GM19193 (cell line): ENCODE data around the gene PRRX2.

ENCODE experiments used
- POLR2A ChIP-seq: IDR thresholded peaks from 4 replicates; pipeline ENCODE4 v1.6.1; 2011; ENCODE audit not compliant: insufficient read depth, insufficient read length; ENCODE audit errors: extremely low read depth

PRRX2 gene

DNA sequence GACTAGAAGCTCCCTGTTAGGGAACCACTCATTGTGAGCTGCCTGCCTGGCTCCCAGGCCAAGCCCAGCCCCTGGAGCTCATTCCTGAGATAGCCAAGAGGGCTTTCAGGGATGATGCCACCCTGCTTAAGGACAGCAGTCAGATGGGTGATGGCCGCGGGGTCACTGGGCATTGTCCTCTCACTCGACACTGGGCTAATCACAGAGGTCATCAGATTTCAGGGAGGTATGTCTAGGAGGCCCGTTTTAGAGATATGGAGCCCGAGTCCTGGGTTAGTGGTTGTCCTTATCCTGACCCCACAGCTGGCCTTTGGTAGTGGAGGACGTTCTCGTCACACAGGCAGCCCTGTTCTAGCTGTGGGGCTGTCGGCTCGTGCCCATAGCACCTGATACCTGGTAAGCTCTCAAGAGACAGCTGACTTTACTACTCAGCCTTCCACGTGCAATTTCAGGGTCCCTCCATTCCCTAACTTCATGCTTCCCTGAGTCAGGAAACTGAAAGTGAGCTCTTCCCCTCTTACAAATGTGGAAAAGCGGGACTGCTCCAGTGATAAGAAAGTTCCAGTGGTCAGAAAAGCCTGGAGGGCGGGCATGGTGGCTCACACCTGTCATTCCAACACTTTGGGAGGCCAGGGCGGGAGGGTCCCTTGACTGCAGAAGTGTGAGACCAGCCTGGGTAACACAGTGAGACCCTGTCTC lies 94.5 kb downstream of the PRRX2 start:
- no peak for TF ChIP-seq POLR2A

DNA sequence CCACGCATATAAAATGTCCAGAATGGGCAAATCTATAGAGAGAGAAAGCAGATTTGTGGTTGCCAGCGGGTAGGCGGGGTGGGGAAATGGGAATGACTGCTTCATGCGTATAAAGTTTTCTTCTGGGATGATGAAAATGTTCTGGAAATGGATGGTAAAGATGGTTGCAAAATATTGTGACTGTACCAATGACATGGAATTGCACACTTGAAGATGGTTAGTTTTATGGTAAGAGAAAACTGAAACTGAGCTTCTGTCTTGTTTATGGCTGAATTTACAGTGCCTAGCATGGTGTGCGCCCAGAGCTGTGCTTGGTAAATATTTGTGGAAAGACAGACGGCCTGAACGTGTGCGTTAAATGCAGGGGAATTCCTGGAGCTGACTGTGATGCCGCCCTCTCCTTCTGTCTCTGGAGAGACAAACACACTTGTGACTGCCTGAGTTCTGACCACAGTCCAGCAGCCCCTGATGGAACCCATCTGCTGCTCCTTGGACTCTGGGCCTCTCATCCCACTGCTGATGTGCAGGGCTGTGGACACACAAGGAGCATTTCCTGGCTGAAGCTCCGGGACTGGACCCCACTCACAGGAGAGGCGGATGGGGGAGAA lies 96.0 kb downstream of the PRRX2 start:
- no peak for TF ChIP-seq POLR2A

DNA sequence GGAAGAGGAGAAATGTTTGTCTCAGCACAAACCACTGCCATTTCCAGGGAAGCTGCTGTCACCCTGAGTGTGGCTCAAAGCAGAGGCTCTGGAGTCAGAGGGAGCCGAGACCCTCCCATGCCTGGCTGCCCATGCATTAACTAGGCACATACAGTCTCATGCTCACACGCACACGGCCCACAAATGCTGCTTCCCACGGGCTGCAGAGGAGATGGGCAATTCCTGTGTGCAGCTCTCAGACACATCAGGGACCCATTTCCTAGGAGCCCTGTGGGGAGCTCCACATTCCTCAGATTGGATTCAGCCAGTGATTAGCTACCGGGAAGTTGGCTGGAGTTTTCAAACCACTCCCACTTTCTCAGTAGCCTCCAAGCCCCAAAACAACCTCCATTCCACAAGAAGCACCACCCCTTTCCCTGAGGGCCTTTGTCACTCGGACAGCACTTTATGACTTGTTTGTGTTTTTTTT lies 96.5 kb downstream of the PRRX2 start:
- TF ChIP-seq POLR2A: no peak

DNA sequence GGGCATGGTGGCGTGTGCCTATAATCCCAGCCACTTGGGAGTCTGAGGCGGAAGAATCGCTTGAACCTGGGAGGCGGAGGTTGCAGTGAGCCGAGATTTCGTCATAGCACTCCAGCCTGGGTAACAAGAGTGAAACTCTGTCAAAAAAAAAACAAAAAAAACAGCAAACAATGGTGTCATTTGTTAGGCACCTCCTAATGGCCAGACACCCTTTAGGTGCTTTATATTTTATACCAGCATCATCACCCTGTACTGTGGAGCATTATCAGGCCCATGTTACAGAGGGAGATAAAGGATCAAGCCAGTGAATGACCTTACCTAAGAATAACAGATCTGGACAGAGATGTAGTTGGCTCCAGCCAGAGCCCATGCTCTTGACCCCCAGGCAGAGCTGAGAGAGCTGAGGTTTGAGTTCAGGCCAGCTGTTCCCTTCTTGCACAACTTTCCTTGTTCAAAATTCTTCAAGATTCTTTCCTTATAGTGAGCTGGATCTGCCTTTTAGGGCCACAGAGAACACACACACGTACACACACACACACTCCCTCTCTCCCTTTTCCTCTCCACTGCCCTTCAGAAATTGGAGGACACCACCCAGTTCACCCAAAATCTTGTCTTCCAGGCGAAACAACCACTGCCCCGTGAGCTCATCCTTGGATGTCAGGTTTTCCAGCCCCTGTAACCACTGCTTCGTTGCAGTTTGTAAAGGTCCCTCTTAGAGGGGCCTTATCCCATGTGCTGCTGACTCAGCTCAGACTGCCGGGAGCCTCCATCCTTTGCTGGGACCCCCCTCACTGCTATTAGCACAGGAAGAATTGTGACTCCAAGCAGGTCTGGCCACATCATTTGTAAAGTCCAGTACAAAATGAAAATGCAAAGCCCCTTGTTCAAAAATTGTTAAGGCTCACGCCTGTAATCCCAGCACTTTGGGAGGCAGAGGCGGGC lies 97.8 kb downstream of the PRRX2 start:
- TF ChIP-seq POLR2A: no peak

DNA sequence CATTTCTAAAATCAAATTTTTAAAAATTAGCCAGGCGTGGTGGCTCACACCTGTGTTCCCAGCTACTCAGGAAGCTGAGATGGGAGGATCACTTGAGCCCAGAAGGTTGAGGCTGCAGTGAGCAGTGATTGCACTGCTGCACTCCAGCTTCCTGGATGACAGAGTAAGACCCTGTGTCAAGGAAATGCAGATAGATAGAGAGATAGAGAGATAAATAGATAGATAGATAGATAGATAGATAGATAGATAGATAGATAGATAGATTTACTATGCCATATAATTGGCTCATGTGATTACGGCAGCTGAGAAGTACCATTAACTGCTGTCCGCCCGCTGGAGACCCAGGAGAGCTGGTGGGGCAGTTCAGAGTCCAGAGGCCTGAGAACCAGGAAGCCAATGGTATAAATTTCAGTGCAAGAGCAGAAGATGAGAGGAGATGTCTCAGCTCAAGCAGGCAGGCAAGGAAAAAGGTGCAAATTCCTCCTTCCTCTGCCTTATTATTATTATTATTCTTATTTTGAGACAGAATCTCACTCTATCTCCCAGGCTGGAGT lies 100.4 kb downstream of the PRRX2 start:
- TF ChIP-seq POLR2A: no peak

DNA sequence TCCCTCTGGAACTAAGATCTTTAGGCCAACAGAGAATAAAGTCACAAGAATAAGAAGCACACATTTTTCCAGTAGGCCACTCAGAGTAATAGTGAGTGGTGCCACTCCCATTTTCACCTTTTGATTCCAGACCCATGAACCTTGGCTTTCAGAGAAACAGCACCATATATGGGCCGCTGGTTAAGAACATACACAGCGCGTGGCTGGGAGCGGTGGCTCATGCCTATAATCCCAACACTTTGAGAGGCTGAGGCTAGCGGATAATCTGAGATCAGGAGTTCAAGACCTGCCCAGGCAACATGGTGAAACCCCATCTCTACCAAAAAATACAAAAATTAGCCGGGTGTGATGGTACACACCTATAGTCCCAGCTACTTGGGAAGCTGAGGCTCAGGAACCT lies 103.0 kb downstream of the PRRX2 start:
- TF ChIP-seq POLR2A: no peak

DNA sequence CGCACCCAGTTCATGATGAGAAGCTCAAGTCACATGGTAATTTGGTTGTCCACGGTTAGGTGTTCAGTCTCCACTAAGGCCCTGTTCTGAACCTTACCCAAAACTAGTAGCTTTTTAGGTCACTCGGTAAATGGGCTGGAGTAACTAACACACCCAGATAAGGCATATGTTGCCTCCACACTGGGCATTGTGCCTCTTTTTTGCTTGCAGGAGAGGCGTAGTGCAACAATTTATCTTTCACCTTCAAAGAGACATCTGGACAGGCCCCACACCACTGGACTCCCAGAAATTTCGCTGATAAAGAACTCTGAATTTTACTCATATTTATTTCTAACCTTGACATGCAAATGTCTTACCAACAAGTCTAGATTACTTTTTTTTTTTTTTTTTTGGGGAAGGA lies 104.2 kb downstream of the PRRX2 start:
- TF ChIP-seq POLR2A: no peak

DNA sequence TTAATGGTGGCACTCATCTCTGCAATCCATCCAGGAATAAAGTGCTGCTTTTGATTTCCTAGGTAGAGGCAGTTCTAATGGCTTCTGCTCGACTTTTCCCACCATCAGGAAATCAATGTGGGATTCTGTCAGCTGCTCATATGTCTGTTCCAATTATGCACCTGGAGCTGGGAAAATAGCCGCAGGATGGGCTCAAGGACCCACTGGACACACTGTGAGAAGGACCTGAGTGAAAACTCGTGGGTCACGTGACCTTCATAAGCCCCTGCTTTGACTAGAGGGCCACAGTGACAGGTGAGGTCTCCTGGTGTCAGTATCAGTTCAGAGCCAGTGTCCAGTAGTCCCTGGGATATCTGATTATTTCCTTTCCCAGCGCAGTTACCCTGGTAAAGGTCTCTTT lies 105.3 kb downstream of the PRRX2 start:
- no peak for TF ChIP-seq POLR2A
